Measurements from ENCODE around the gene FAM98A.
A peak's percentile ranks its signal among the peaks of the same experiment; 100 is the strongest.

The FAM98A gene

DNA sequence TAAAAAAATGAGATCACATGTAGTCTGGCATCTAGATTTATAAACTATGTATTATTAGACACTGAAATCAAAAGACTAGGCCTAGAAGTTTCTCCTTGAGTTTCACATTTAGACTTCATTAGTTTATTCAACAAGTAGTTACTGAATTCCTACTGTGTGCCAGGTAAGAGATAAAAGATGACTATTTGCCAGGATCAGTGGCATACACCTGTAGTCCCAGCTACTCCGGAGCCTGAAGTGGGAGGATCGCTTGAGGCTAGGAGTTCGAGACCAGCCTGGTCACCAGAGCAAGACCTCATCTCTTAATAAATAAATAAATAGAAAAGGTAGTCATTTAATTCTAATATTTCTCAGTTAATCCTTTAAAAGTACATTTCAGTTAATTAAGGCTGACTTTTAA, 2.1 kb downstream of the FAM98A start:
- no peak for DNase-seq (ENCODE audit: low spot score)

DNA sequence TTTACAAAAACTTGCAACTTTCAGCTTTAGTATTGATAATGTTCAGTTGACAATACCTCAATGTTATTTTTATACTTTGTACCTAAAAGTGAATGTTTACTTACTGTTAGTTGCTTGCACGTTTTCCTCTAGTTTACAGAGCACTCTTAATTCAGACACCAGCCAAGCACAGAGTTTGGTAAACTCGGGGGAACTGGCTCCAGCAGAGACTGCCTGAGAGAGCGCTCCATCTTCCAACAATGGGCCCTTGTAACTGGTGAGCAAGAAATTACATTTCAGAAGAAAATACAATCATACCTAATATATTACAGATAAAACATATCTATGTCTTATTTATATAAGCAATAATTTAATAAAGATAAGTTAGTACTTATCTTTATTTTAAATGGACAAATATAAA, 3.7 kb downstream of the FAM98A start:
- DNase-seq (ENCODE audit: low spot score) = no peak

DNA sequence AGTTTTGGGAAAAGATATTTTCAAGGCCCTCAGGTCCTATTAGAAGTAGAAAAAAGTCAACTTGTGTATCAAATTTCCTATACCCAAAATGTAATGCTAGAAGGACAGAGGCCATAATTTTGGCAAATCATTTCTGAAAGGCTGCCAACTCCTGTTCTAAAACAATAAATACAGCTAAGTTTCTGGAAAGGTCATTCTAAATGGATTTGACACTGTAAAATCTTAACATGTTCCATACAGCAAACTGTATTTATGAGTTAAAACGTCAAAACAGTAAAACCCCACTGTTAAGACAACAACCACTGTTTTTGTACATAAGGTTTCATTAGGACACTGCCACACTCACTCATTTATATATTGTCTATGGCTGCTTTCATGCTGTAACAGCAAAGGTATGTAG, 9.7 kb downstream of the FAM98A start:
- DNase-seq (ENCODE audit: low spot score) = no peak

DNA sequence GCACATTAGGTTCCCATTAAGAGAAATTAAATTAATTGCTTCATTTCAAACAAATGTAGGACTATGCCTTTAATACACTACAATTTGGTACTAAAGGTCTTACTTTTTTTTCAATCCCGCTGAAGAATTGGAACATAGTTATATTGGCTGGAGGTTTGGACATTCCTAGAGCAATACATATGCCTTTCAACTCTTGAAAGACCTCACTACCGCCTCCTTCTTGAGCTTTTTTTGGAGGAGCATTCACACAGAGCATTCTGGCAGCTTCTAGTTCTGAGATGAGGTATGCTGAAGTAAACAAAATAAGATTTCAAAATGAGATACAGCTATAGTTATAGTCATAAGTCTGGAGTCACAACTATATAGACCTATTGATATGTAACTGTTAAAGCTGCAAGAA, 10.9 kb downstream of the FAM98A start:
- no peak for DNase-seq (ENCODE audit: low spot score)

DNA sequence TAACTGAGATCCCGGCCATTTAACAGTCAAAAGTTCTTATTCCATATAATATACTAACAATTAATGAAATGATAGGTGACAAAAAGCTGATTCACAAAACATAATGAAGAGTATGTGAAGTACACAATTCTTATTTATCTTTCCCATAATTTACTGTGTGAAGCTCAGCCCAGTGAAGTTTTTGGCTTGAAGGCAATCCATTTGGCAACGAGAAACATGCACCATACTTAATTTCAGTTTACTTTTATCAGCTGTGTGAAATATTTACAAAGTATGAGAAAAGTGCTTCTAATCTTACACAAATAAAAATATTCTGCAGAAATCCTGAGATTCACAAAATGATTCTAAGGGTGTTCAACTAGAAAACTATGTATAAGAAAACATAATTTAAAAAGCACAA, 12.3 kb downstream of the FAM98A start:
- DNase-seq (ENCODE audit: low spot score) = no peak

DNA sequence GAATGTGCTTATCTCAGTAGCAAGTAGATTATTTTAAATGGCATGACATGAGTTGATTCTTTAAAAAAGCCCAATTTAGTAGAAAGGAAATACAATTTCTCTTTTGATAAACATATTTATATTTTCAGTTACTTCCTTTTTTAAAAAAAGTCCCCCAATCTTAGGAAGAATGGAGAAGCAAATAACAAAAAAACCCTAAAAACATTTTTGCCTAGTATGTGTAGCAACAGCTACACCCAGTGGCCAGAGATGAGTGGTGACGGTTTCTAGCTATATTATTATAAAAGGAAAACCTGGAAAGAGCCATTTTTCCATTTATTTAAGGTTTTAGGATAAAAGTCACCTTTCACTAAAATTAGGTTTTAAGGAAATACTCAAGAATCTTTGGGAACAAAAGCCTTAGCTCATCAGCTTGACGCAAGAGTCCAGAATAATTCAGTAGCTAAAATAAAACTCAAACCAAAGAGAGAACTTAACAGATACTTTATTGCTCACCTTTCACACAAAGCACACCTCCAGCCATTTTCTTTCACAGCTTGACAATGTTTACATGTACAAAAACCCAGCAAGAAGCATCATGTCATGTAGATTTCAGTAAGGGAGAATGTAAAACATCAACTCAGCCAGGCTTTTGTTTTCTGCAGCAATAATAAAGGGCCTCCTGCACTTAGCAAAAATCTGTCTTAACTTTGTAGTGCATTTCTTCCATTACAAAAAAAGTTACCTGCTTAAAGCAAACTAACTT, 15.7 kb downstream of the FAM98A start:
- peak; percentile 34 for DNase-seq (ENCODE audit: low spot score)

DNA sequence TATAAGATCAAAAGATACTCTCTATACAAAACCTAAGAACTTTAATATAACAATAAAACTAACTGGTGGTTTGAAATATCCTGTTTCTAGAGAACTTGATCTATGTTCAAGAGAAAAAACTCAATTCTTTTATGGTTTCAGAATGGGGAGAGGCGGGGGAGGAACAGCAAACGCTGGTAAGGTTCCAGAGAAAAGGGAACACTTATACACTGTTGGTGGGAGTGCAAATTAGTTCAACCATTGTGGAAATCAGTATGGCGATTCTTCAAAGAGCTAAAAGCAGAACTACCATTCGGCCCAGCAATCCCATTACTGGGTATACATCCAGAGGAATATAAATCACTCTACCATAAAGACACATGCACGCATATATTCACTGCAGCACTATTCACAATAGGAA, 17.2 kb downstream of the FAM98A start:
- no peak for DNase-seq (ENCODE audit: low spot score)

DNA sequence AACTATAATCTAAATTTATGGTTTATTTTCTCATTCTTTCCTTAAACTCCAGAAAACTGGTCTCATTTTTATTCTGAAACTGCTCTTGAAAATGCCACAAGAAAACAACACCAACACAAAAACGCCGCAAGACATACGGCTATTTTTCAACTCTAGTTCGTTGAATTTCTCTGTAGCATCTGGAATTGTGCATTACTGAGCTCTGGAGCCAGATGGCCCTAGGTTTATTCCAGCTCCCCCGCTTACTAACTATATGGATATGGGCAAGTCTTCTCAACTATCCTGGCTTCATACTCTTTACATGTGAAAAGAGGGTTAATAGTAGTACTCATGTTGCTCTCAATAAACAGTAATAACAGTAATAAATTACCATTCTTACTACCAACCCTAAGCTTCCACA, 19.9 kb downstream of the FAM98A start:
- no peak for DNase-seq (ENCODE audit: low spot score)

DNA sequence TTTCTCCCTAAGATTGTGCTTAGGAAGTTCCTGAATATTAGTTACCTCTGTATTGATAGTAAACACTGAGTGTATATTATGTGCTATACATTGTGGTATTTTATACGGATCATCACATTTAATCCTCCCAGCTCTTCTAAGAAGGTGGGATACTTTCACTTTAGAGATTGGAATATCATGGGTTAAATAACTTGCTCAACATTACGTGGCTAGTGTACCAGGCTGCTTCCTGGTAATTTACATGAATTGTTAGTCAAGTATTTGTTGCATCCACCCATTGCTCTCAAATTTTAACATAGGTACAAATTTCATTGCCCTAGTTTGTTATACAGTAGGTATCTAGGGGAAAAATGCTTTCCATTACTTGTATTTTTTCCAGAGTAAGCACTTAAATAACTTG, 21.4 kb downstream of the FAM98A start:
- no peak for DNase-seq (ENCODE audit: low spot score)

DNA sequence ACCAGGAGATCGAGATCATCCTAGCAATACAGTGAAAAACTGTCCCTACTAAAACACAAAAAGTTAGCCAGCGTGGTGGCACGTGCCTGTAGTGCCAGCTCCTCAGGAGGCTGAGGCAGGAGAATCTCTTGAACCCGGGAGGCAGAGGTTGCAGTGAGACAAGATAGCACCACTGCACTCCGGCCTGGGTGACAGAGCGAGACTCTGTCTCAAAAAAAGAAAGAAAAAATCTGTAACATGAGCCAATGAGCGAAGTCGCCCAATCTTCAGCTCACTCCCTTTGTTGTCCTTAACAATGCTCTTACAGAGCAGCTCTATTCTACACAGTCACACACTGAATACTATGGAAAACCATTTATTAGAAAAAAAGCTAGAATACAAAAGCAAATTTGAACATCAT, 22.0 kb downstream of the FAM98A start:
- DNase-seq (ENCODE audit: low spot score) = no peak

DNA sequence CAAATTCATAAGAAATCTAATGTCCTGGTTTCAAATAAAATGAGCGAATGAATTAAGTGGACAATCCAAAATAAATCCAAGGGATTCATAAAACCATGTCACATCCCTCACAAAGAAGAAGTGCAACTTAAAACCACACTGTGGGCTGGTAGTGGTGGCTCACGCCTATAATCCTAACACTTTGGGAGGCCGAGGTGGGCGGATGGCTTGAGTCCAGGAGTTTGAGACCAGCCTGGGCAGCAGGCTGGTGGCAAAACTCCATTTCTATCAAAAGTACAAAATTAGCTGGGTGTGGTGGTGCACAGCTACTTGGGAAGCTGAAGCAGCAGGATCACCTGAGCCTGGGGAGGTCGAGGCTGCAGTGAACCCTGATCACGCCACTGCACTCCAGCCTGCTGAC, 25.4 kb downstream of the FAM98A start:
- no peak for DNase-seq (ENCODE audit: low spot score)

DNA sequence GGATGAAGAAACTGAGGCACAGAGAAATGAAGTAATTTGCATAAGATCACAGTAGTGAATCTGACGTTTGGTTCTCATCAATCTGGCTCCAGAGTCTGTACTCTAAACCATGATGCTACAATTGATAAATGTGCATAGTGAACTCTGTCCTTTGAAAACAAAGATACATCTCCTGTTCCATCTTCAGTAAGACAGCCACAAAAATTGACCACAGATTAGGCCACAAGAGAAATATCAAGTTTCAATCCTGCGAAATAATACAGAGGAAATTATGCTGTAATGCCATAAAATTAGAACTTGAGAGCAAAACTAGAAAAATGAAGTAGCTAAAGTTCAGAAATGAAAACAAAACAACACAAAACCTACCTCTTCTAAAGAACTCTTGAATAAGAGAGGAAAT, 28.4 kb downstream of the FAM98A start:
- DNase-seq (ENCODE audit: low spot score) = no peak

DNA sequence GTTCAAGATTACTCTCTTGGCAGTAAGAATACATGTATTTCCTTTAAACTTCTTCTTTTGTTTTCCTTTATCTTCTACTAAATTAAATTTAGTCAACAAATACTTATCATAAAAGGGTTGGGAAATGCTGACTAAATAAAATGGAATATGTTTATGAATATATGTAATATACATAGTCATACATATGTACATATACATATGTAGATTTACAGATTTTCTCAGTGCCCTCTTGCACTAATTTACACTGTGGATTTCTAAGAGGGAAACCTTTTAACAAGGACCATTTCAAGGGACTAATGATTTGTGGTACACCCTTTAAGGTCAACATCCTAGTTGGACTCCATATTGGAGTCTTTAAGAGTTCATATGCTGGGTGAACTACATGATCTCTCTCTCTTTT, 37.2 kb downstream of the FAM98A start:
- no peak for DNase-seq (ENCODE audit: low spot score)

DNA sequence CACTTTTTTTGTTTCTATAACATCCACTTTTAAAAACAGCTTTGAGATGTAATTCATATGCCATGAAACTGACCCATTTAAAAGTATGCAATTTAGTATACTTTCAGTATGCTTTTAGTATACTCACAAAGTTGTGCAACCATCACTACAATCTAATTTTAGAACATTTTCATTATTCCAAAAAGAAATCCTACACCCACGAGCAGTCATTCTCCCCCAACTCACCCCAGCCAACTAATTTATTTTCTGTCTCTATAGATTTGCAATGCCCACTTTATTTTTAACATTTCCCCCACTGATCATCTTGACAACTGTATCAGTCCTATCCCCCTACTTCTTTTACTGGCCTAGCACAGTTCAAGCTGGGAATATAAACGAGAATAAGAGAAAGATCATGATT, 39.1 kb downstream of the FAM98A start:
- DNase-seq (ENCODE audit: low spot score) = no peak

DNA sequence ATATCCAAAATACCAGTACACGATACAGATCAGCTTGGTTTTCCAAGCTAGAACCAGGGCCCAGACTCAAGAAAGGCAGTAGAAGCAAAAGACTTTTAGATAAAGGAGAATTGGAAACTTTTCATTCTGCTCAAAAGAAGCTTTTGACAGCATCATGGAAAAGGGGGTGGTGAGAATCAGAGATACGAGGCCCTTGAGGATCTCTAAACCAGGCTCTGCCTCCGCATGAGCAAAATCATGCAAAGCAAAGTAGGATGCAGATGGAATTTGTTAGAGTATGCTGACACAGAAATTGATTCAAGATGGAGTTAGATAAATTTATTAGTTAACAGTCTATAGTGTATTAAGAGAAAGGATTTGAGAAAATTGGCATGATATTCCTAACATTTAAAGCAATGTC, 39.8 kb downstream of the FAM98A start:
- no peak for DNase-seq (ENCODE audit: low spot score)

DNA sequence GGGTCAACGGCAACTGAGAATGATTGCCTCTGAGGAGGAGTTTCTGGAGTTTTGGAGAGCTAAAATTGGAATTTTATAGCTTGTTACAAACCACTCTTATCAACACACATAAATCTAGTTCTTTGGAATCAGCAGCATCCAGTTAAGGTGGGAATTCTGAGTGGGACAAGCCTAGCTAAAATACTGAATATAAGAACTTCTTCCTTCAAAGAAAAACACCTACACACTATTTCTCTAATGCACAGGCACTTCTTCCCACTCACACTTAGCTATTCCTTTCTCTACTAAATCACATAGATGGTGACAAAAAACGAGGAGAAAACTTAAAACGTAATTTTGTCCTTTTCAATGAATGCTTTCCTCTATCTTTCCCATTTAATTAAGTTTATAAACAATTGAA, 43.4 kb downstream of the FAM98A start:
- no peak for DNase-seq (ENCODE audit: low spot score)

DNA sequence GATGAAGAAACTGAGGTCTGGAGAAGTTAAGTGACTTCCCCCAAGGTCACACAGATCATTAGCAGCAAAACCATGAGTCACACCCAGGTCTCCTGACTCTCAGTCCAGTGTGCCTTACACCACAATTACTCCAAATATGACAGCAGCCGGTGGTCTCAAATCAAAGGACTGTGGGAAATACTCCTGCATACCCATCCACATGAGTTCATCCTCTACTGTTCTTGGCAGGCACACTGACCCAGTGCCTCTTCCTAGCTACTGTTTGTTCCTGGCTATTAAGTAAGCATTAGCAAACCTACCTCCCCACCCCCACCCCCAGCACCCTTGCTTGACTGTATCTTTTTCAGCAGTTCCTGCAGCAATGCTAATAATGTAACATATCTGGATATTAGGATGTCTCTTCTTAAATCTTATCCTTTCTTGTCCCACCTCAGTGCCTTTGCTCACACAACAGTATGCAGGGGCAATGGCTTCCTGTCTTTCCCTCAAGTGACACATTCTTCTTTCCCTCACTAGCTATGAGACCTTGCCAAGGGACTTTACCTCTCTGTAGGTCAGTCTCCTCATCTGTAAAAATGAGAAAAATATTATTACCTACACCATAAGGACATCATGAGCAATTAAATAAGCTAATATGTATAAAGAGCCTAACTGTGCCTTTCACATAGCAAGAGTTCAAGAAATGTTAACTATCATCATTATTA, 46.2 kb downstream of the FAM98A start:
- DNase-seq (ENCODE audit: low spot score) = no peak

DNA sequence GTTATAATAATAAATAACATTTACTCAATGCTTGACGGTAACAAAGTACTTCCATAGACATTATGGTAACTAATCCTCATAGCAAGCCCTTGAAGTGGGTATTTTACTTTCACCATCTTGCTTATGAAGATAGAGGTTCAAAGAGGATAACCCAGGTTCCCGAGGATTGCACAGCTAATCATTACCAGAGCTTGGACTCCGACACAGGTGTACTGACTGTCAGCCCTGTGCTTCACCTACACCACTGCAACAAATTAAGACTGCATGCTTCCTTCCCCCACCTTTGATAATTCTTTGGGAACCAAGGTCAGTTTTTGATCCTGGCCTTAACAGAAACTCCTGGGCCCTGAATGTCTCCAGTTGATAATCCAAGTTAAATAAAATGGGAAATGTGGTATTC, 48.9 kb downstream of the FAM98A start:
- no peak for DNase-seq (ENCODE audit: low spot score)

DNA sequence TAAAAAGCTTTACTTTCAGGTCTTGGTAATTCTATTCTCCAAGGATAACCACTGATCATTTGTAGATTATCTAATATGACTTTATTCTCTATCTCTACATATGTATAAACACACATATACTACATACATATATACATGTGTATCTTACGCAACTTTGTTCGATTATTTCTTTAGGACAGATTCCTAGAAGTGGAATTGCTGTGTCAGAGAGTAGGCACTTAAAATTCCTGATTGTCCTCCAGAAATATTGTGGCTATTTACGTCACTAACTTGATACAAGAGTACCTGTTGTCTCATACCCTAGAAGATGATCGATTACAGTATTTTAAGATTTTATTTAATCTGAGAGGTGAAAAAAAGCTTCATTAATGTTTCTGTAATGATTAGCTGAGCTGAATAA, 57.9 kb downstream of the FAM98A start:
- no peak for DNase-seq (ENCODE audit: low spot score)

DNA sequence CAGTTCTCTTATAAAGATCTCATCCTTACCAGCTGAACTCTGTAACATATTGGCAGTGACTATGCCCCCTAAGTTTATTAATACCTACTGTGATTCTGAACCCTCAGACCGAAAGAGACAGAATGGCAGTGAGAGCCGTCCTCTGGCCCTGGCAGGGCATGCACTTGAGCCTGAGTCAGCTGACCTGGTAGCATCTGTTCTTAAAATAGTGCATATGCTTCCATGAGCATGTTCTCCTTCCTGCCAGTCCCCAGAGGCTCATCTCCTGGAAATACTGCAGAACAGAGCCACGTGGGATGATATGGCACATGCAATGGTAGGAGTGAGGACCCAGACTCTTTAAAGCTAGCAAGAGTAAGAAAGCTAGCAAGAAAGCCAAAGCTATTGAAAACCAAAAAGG, 63.7 kb downstream of the FAM98A start:
- no peak for DNase-seq (ENCODE audit: low spot score)
